Liver (tissue), 9 donors: ENCODE results near the gene CC2D2A. TPM values are rescaled to one million over a fixed set of nuclear protein-coding genes. Genes with fewer than 3 reads are reported as not detected.

Experiments used
- DNase-seq: peaks from one replicate; pipeline ENCODE4 v3.0.0-alpha.2; 2017; ENCODE audit warnings: low spot score
- H3K27ac ChIP-seq, 2 donors: one replicate each; pipeline ENCODE4 v1.7.0; 2013; ENCODE audit warnings: inconsistent platforms in 2 of 2, low read length in 2 of 2, control low read depth in 1 of 2, low read depth in 1 of 2, mild to moderate bottlenecking in 1 of 2
- H3K27me3 ChIP-seq, 4 donors: one replicate each; pipeline versions ENCODE4 v1.6.1 to v1.7.0; 2013; ENCODE audit warnings: low read length in 3 of 4, inconsistent platforms in 1 of 4, mild to moderate bottlenecking in 1 of 4, moderate library complexity in 1 of 4; ENCODE audit not compliant: control insufficient read depth in 4 of 4, insufficient read depth in 4 of 4
- H3K36me3 ChIP-seq, 4 donors: one replicate each; pipeline versions ENCODE4 v1.6.1 to v1.7.0; 2013; ENCODE audit warnings: low read length in 3 of 4, mild to moderate bottlenecking in 3 of 4, low read depth in 1 of 4, moderate library complexity in 1 of 4; ENCODE audit not compliant: control insufficient read depth in 4 of 4, insufficient read depth in 3 of 4
- H3K4me1 ChIP-seq, 4 donors: one replicate each; pipeline versions ENCODE4 v1.6.1 to v1.7.0; 2013; ENCODE audit warnings: low read length in 3 of 4, mild to moderate bottlenecking in 3 of 4, moderate library complexity in 1 of 4; ENCODE audit not compliant: control insufficient read depth in 4 of 4, insufficient read depth in 4 of 4
- H3K4me3 ChIP-seq, 3 donors: one replicate each; pipeline versions ENCODE4 v1.6.1 to v1.7.0; 2013; ENCODE audit warnings: low read length in 3 of 3, control low read depth in 1 of 3, low read depth in 1 of 3, mild to moderate bottlenecking in 1 of 3
- H3K9ac ChIP-seq, 2 donors: one replicate each; pipeline ENCODE4 v1.7.0; 2013; ENCODE audit warnings: low read length in 2 of 2, mild to moderate bottlenecking in 2 of 2, moderate library complexity in 2 of 2, control low read depth in 1 of 2, low read depth in 1 of 2
- H3K9me3 ChIP-seq, 4 donors: one replicate each; pipeline versions ENCODE4 v1.6.1 to v1.7.0; 2013; ENCODE audit warnings: low read length in 3 of 4; ENCODE audit not compliant: control insufficient read depth in 4 of 4
- ATF3 ChIP-seq: IDR thresholded peaks from 2 replicates; pipeline ENCODE4 v1.6.1; 2016; ENCODE audit warnings: antibody characterized with exemption
- CTCF ChIP-seq: fragments of 150-350 bp; IDR thresholded peaks from 2 replicates; pipeline ENCODE4 v1.5.1; 2017; ENCODE audit warnings: improper control_type of control experiment, low read depth, low read length; ENCODE audit not compliant: missing input control
- EGR1 ChIP-seq, 2 donors: IDR thresholded peaks; 2 replicates each; pipeline ENCODE4 v1.6.1; 2016 to 2018; ENCODE audit warnings: antibody characterized with exemption in 2 of 2, low read depth in 2 of 2
- FOXA1 ChIP-seq: IDR thresholded peaks from 2 replicates; pipeline ENCODE4 v1.6.1; 2016; ENCODE audit warnings: antibody characterized with exemption
- FOXA2 ChIP-seq: IDR thresholded peaks from 2 replicates; pipeline ENCODE4 v1.6.1; 2016; ENCODE audit warnings: antibody characterized with exemption
- GABPA ChIP-seq, 2 donors: IDR thresholded peaks in 1 of 2; conservative IDR thresholded peaks in 1 of 2; 2 replicates each; pipeline ENCODE4 v1.6.1; 2016; ENCODE audit warnings: antibody characterized with exemption in 2 of 2, mild to moderate bottlenecking in 1 of 2, moderate library complexity in 1 of 2
- HNF4A ChIP-seq, 2 donors: conservative IDR thresholded peaks; 2 replicates each; pipeline ENCODE4 v1.6.1; 2016; ENCODE audit warnings: antibody characterized with exemption in 2 of 2, mild to moderate bottlenecking in 2 of 2
- HNF4G ChIP-seq: IDR thresholded peaks from 2 replicates; pipeline ENCODE4 v1.6.1; 2016; ENCODE audit warnings: antibody characterized with exemption
- JUND ChIP-seq, 2 donors: IDR thresholded peaks; 2 replicates each; pipeline ENCODE4 v1.6.1; 2016; ENCODE audit warnings: antibody characterized with exemption in 2 of 2
- MAX ChIP-seq: IDR thresholded peaks from 2 replicates; pipeline ENCODE4 v1.6.1; 2016; ENCODE audit warnings: antibody characterized with exemption
- NR2F2 ChIP-seq: IDR thresholded peaks from 2 replicates; pipeline ENCODE4 v1.6.1; 2016; ENCODE audit warnings: antibody characterized with exemption
- RAD21 ChIP-seq, 2 donors: IDR thresholded peaks; 2 replicates each; pipeline ENCODE4 v1.6.1; 2016; ENCODE audit warnings: antibody characterized with exemption in 2 of 2, mild to moderate bottlenecking in 2 of 2
- REST ChIP-seq: IDR thresholded peaks from 2 replicates; pipeline ENCODE4 v1.6.1; 2016; ENCODE audit warnings: antibody characterized with exemption, mild to moderate bottlenecking
- RXRA ChIP-seq, 2 donors: IDR thresholded peaks; 2 replicates each; pipeline ENCODE4 v1.6.1; 2017 to 2018; ENCODE audit warnings: antibody characterized with exemption in 2 of 2, mild to moderate bottlenecking in 1 of 2
- SP1 ChIP-seq: IDR thresholded peaks from 2 replicates; pipeline ENCODE4 v1.6.1; 2018; ENCODE audit warnings: antibody characterized with exemption, mild to moderate bottlenecking
- TAF1 ChIP-seq: conservative IDR thresholded peaks from 2 replicates; pipeline ENCODE4 v1.6.1; 2016; ENCODE audit warnings: antibody characterized with exemption, mild to moderate bottlenecking
- YY1 ChIP-seq: IDR thresholded peaks from 2 replicates; pipeline ENCODE4 v1.6.1; 2016; ENCODE audit warnings: antibody characterized with exemption, mild to moderate bottlenecking
- ZBTB33 ChIP-seq: IDR thresholded peaks from 2 replicates; pipeline ENCODE4 v1.6.1; 2016; ENCODE audit warnings: antibody characterized with exemption
- WGBS: extraction: QIAGEN DNeasy Blood & Tissue Kit; methylation state at CpG from one replicate; pipeline ENCODE4 v1.1.7; 2013; 5-methylcytosine and 5-hydroxymethylcytosine counted together
- polyA plus RNA-seq, 2 donors: library from polyadenylated mRNA; stranded (reverse) in 1 of 2; unstranded in 1 of 2; fragments of 200-250 nt in 1 of 2; fragments of >200 nt in 1 of 2; fragmentation: Nextera tagmentation in 1 of 2; extraction: Ambion mirVana in 1 of 2; gene quantifications; one replicate each; pipeline versions ENCODE4 v1.2.1 to v1.2.3, GENCODE V29; 2013 to 2015
- total RNA-seq, 2 donors: library from RNA; depleted of rRNA; stranded (reverse); fragments of >200 nt; gene quantifications; one replicate each; pipeline ENCODE4 v1.2.3, GENCODE V29; 2014
- donor health status: healthy.
- donor health status: healthy.
- donor health status: healthy.
- donor health status: healthy.
- donor health status: healthy.

Gene CC2D2A
- total and polyA plus RNA-seq, 4 donors = 2.3 to 3.8 (median 2.9) TPM

DNA sequence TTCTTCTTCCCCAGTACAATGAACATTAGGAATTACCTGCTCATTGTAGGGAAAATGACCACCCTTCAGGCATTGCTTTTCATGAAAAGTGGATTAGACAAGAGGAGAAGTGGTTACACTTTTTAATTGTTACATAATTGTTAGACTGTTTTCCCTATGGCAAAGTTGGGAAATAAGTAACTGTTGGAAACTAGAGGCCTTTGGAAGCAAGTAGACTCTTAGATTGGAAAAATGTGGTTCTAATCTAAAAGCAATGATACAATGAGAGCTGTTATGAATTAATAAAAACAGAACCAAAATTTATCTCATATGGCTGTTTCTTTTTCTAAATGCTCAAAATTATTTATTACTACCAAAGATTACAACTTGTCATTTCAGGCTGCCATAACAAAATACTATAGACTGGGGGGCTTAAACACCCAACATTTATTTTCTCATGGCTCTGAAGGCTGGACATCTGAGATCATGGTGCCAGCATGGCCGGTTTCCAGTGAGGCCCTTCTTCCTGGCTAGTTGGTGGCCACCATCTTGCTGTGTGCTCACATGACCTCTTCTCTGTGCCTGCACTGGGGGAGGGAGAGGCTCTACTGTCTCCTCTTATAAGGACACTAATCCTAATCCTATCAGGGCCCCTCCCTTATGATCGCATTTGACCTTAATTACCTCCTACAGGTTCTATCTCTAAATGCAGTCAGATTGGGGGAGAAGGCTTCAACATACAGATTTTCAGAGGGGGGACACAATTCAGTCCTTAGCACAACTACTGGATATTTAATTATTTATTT, 12.5 kb downstream of the CC2D2A start:
- no peaks in the 10 kb centered on the region for H3K27me3 ChIP-seq
- H3K4me3 ChIP-seq = no peak overlapping the region
- 94% methylated on average over 2 of the region's 2 CpGs for WGBS
- peaks cover 0 to 8% (median 4%) of the 10 kb centered on the region in 4 donors for H3K4me1 ChIP-seq
- no peak overlapping the region for H3K27ac ChIP-seq
- H3K9me3 ChIP-seq = no peaks in the 10 kb centered on the region
- H3K9ac ChIP-seq = no peak overlapping the region
- H3K36me3 ChIP-seq = no peaks in the 10 kb centered on the region
- no peak for DNase-seq
- TF ChIP-seq RAD21 (IDR thresholded peaks at IDR 0.05) (no peak), HNF4A (conservative IDR thresholded peaks at IDR 0.05) (no peak), RXRA (IDR thresholded peaks at IDR 0.05) (no peak), EGR1 (IDR thresholded peaks at IDR 0.05; ENCODE audit: low read depth in 2 of 2) (no peak), TAF1 (no peak), GABPA (IDR thresholded peaks at IDR 0.05 in 1 of 2, conservative IDR thresholded peaks at IDR 0.05 in 1 of 2) (no peak), NR2F2 (no peak), YY1 (no peak), REST (no peak), SP1 (no peak), JUND (IDR thresholded peaks at IDR 0.05) (no peak), CTCF (no peak), FOXA2 (no peak), MAX (no peak), FOXA1 (no peak), HNF4G (no peak), ATF3 (no peak)

GRCh38 chr4:15482842-15483241, 13.2 kb downstream of the CC2D2A start:
- Histone ChIP-seq H3K9me3 (no peaks in the 10 kb centered on the region), H3K27ac (no peak overlapping the region), H3K4me1 (peaks cover 0 to 8% (median 4%) of the 10 kb centered on the region in 4 donors), H3K36me3 (no peaks in the 10 kb centered on the region), H3K9ac (no peak overlapping the region), H3K4me3 (no peak overlapping the region), H3K27me3 (no peaks in the 10 kb centered on the region)
- DNase-seq = no peak
- 94% methylated on average over 2 of the region's 2 CpGs for WGBS
- no peak for TF ChIP-seq SP1
- TF ChIP-seq HNF4A (conservative IDR thresholded peaks at IDR 0.05) = no peak
- no peak for TF ChIP-seq FOXA2
- no peak for TF ChIP-seq CTCF
- TF ChIP-seq RXRA (IDR thresholded peaks at IDR 0.05) = no peak
- TF ChIP-seq RAD21 (IDR thresholded peaks at IDR 0.05) = no peak
- TF ChIP-seq MAX = no peak
- no peak for TF ChIP-seq HNF4G
- no peak for TF ChIP-seq YY1
- TF ChIP-seq ZBTB33 = no peak
- no peak for TF ChIP-seq TAF1
- TF ChIP-seq GABPA (IDR thresholded peaks at IDR 0.05 in 1 of 2, conservative IDR thresholded peaks at IDR 0.05 in 1 of 2) = no peak
- TF ChIP-seq ATF3 = no peak
- no peak for TF ChIP-seq JUND (IDR thresholded peaks at IDR 0.05)
